GM18505 (cell line): ENCODE results near the gene IQGAP3.

Source experiments
- ATAC-seq: cut with Tn5 transposase; IDR thresholded peaks from one replicate; pipeline ENCODE4 v1.9.1; 2021; ENCODE audit not compliant: unreplicated experiment
- POLR2A ChIP-seq: IDR thresholded peaks from 4 replicates; pipeline ENCODE4 v1.6.1; 2011; ENCODE audit warnings: borderline replicate concordance; ENCODE audit not compliant: insufficient read depth, insufficient read length; ENCODE audit errors: extremely low read depth

The IQGAP3 gene

DNA sequence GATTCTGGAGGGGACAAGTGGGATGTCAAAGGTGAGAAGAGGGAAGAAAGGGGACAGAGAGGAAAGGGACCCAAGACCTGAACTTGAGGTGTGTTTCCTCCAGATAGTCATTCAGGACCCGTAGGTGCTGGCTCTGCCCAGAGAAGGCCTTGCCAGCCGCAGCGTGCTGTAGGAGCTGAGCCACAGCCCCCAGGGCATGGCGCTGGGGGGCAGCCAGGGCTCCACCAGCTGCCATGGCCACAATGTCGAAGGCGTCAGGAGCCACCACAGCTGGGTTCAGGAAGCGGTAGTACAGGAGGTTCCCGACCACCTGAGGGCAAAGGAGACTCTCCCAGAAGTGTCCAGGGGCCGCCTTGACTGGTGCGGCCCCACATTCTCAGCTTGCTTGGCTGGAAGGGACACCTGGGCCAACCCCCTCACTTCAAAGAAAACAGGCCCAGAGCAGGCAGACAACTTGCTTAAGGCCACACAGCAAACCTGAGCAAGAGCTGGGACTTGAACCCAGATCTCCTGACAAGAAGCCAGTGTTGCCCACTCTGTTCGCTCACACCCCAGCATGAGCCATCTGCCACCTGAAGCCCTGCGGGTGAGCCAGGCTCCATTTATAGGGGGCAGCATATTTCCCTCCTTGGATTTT lies 37.8 kb downstream of the IQGAP3 start:
- no peak for ATAC-seq
- TF ChIP-seq POLR2A: no peak

DNA sequence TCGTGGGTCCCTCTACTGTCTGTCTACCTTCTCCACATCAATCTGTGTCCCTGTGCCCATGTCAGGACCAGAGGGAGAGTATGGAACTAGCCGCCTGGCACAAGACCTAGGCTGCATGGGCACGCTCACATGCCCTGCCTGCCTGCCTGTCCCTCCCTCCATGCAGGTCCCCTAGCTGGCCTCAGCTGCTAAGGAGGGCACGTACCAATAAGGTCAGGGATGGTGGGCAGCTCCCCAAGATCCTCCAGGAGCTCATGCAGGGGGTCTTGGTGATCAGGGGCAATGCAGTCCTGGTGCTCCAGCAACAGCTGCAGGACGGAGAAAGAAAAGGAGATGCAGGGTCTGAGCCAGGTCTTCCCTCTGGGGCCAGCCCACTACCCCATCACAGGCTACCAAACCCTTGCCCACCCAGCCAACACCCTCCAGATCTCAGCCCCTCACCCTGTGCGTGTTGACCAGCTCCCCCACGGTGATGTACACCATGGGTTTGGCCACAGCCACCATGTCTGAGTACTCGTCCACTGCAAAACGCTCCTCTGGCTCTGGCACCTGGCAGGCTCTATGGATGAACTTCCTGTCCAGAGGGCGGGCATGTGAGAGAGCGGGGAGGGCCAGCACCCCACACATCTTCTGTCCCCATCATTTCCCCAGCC lies 38.7 kb downstream of the IQGAP3 start:
- no peak for ATAC-seq
- TF ChIP-seq POLR2A: no peak

DNA sequence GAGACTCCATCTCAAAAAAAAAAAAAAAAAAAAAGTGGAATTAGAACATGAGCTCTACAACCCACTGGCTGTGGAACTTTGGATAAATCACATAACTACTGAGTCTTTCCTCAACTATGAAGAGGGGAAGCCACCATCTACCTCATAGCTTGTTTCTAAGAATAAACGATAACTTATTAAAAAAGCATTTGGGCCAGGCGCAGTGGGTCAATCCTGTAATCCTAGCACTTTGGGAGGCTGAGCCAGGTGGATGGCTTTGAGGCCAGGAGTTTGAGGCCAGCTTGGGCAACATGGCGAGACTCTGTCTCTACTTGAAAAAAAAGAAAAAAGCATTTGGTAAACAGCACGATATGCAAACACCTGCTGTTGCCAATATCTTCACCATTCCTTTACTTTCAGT lies 40.0 kb downstream of the IQGAP3 start:
- TF ChIP-seq POLR2A: no peak
- no peak for ATAC-seq

- no peak for ATAC-seq
- TF ChIP-seq POLR2A: no peak
Observed at GRCh38 chr1:156530006-156530405, 42.4 kb downstream of the IQGAP3 start.

GRCh38 chr1:156528875-156529425 lies 43.4 kb downstream of the IQGAP3 start:
- no peak for TF ChIP-seq POLR2A
- ATAC-seq: no peak

DNA sequence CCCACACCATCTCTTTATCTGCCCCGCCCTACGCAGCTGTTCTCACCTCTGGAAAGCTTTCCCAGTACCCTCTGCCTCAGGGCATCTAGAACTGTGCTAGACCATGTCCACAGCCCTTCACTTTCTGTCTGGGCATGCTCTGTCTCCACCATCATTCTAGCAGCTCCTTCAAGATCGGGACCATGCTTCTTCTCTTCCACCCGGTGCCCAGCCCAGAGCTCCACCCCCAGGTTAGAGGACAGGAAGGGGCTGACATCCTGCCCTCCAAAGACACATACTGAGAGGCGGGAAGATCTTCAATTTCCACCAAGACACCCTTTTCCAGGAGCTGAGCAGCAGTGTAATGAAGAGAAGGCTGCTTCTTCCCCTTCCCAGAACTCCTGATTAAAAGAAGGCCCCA lies 44.1 kb downstream of the IQGAP3 start:
- ATAC-seq: no peak
- no peak for TF ChIP-seq POLR2A

DNA sequence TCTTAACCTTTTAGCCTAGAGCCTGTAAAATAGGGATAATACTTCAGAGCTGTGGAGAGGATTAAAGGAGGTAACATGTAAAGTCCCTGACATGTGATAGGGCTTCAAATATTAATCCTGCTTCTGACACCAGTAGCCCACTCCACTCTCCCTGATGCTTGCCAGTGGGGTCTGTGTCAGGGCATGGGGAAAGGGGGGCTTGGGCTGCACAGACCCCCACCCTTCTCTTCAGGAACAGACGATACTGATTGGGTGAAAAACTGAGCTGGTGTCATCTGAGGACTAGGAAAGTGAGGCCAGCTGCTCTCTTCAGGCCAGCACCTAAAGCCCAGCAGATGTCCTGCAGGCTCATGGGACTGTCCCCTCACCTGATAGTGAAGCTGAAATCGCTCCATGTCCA lies 44.8 kb downstream of the IQGAP3 start:
- no peak for ATAC-seq
- TF ChIP-seq POLR2A: no peak

DNA sequence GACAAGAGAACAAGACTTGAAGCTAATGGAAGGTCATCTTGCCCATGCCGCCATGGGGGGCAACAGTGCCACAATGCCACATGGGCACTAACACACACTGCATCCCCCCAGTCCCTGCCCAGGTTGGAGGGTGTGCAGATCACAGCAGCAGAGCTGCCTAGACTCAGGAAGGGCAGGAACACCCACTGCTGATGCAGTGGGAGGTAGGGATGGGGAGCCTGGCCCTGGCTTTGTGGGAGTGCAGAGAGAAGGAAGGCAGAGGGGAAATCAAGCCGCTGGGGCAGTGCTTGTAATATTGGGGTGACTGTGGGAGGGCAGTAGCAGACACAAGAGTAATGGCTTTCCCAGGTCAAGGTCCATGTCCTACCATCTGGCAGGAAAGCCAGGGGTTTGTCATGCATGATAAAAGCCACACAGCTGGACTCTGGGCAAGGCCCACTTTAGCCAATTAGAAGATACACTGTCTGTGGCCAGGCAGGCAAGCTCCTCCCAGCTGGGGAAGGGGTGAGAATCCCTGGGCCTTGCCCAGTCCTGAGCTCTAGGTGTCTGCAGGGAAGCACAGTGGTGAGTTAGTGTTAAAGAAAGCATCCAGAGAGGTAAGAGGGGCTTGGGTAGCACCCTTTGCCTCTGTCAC lies 46.4 kb downstream of the IQGAP3 start:
- ATAC-seq: no peak
- no peak for TF ChIP-seq POLR2A

- ATAC-seq: no peak
- no peak for TF ChIP-seq POLR2A
Observed at GRCh38 chr1:156525071-156525501, 47.3 kb downstream of the IQGAP3 start.

DNA sequence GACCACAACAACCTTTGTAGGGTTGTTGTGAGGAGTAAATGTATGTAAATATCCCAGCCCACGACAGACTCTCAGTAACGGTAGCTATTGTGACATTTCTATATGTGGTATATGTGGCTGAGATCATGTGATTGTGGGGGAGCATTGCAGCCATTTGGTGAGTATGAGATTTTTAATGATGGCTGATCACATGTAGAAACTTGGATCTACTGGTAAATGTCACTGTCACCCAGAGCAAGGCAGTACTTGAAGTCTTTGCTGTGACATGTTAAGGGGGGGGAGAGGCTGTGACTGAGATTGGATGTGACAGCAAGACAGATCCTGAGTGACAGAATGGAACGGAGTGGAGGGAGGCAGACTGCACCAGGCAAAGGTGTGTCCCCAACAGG lies 47.9 kb downstream of the IQGAP3 start:
- TF ChIP-seq POLR2A: no peak
- peak; percentile 50 for ATAC-seq

GRCh38 chr1:156523801-156524480 lies 48.4 kb downstream of the IQGAP3 start:
- TF ChIP-seq POLR2A: no peak

DNA sequence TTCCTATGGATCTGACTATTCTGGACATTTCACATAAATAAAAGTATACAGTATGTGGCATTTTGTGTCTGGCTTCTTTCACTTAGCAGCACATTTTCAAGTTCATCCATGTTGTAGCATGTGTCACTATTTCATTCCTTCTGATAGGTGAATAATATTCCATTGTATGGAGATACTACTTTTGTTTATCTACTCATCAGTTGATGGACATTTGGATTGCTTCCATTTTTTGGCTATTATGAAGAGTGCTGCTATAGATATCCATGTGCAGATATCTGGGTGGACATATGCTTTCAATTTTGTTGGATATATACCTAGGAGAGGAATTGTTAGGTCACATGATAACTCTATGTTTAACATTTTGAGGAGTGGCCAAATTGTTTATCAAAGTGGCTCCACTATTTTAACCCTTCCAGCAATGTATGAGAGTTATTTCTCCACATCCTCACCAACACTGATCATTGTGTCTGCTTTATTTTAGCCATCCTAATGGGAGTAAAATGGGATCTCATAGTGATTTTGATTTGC lies 49.9 kb downstream of the IQGAP3 start:
- no peak for TF ChIP-seq POLR2A
- ATAC-seq: no peak

More at GRCh38 chr1:156523801-156524480, 48.4 kb downstream of the IQGAP3 start:
- no peak for ATAC-seq

DNA sequence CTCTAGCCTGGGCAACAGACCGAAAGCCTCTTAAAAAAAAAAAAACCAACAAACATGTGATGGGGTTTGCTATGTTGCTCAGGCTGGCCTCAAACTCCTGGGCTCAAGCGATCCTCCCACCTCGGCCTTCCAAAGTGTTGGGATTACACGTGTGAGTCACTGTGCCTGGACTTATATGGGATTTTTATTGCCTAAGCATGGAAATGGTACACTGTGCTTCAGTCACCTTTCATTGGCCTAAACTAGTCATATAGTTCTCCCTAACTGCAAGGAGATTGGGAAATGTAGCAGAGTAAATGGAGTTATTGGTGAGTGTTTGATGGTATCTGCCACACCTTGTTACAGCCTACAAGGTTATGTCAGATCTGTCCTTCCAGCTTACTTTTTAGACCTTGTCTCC lies 54.6 kb downstream of the IQGAP3 start:
- no peak for ATAC-seq
- no peak for TF ChIP-seq POLR2A
